ENCODE measurements around the gene FGGY. TPM values are rescaled to one million over a fixed set of nuclear protein-coding genes. Genes with fewer than 3 reads are reported as not detected.

The FGGY gene
- total and polyA plus RNA-seq, 4 donors = 16.0 to 67.0 (median 43.4) TPM

GRCh38 chr1:59332983-59333382 is 36.1 kb downstream of the FGGY start:
- no peak overlapping the region for H3K27ac ChIP-seq (ENCODE audit: low read depth in 1 of 2, low read length in 2 of 2)
- no peaks in the 10 kb centered on the region for H3K27me3 ChIP-seq (ENCODE audit: control insufficient read depth in 4 of 4, insufficient read depth in 4 of 4, low read length in 3 of 4)
- peaks cover 3 to 12% (median 8%) of the 10 kb centered on the region in 4 donors for H3K36me3 ChIP-seq (ENCODE audit: control insufficient read depth in 4 of 4, insufficient read depth in 3 of 4, low read depth in 1 of 4, low read length in 3 of 4)
- no peak overlapping the region for H3K4me3 ChIP-seq (ENCODE audit: low read depth in 1 of 3, low read length in 3 of 3)
- DNase-seq (ENCODE audit: low spot score) = no peak
- no peaks in the 10 kb centered on the region for H3K4me1 ChIP-seq (ENCODE audit: control insufficient read depth in 4 of 4, insufficient read depth in 4 of 4, low read length in 3 of 4)
- H3K9ac ChIP-seq (ENCODE audit: low read depth in 1 of 2, low read length in 2 of 2) = no peak overlapping the region
- H3K9me3 ChIP-seq (ENCODE audit: control insufficient read depth in 4 of 4, low read length in 3 of 4) = no peaks in the 10 kb centered on the region
- TF ChIP-seq HNF4G (IDR thresholded peaks at IDR 0.05) (no peak), FOXA2 (IDR thresholded peaks at IDR 0.05) (no peak), RXRA (IDR thresholded peaks at IDR 0.05) (no peak), SP1 (IDR thresholded peaks at IDR 0.05) (no peak), EGR1 (IDR thresholded peaks at IDR 0.05; ENCODE audit: low read depth in 2 of 2) (no peak), FOXA1 (IDR thresholded peaks at IDR 0.05) (no peak), YY1 (IDR thresholded peaks at IDR 0.05) (no peak), RAD21 (IDR thresholded peaks at IDR 0.05) (no peak), JUND (IDR thresholded peaks at IDR 0.05) (no peak), HNF4A (conservative IDR thresholded peaks at IDR 0.05) (no peak), CTCF (IDR thresholded peaks at IDR 0.05; ENCODE audit: low read depth, low read length, missing input control) (no peak), TAF1 (conservative IDR thresholded peaks at IDR 0.05) (no peak), NR2F2 (IDR thresholded peaks at IDR 0.05) (no peak), REST (IDR thresholded peaks at IDR 0.05) (no peak), ATF3 (IDR thresholded peaks at IDR 0.05) (no peak), GABPA (IDR thresholded peaks at IDR 0.05 in 1 of 2, conservative IDR thresholded peaks at IDR 0.05 in 1 of 2) (no peak)
- TF ChIP-seq, protein P1, sequence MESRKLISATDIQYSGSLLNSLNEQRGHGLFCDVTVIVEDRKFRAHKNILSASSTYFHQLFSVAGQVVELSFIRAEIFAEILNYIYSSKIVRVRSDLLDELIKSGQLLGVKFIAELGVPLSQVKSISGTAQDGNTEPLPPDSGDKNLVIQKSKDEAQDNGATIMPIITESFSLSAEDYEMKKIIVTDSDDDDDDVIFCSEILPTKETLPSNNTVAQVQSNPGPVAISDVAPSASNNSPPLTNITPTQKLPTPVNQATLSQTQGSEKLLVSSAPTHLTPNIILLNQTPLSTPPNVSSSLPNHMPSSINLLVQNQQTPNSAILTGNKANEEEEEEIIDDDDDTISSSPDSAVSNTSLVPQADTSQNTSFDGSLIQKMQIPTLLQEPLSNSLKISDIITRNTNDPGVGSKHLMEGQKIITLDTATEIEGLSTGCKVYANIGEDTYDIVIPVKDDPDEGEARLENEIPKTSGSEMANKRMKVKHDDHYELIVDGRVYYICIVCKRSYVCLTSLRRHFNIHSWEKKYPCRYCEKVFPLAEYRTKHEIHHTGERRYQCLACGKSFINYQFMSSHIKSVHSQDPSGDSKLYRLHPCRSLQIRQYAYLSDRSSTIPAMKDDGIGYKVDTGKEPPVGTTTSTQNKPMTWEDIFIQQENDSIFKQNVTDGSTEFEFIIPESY (IDR thresholded peaks at IDR 0.05) = no peak
- TF ChIP-seq, protein P2, sequence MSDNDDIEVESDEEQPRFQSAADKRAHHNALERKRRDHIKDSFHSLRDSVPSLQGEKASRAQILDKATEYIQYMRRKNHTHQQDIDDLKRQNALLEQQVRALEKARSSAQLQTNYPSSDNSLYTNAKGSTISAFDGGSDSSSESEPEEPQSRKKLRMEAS (IDR thresholded peaks at IDR 0.05) = no peak

Measured in liver (tissue), 9 donors.